CD4-positive, alpha-beta T cell treated with Interleukin-21 for 1 hour (primary cell): ENCODE data around the gene CXCL12.

Experiments used
- DNase-seq: peaks from one replicate; pipeline ENCODE4 v3.0.0-alpha.2; 2020

The CXCL12 gene

DNA sequence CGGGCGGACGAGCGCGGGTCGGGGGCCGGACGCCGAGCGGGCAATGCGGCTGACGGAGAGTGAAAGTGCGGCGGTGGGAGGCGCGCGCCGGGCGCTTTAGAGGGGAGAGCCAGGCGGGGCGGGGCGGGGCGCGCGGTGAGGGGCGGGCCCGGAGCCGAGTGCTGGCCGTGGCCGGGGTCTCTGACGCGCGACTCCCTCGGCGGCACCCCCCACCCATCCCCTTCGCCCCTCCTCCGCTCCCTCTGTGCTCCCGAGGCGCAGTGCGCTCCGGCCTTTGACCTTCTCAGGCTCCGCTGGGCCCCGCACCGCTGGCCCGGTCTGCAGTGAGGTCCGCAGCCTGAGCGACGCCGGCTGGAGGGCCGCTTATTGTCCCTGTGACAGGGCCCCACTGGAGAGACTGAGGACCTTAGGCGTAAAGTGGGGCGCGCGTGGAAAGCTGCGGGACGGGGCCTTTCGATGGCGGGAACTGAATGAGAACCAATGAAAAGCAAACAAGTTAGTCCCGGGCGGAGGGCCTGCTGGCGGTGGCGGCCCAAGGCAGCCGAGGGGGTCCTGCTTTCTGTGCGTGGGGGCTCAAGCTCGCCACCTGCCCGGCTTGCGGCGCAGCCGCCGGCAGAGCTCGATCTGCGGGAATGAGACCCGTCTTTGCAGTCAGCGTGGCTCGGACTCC, at the start of gene CXCL12:
Gene CXCL12 (minus strand): TSS at position 72 of the 670 bp plus-strand sequence. CDS start 92 bp downstream, outside the sequence.
- no peak for DNase-seq

DNA sequence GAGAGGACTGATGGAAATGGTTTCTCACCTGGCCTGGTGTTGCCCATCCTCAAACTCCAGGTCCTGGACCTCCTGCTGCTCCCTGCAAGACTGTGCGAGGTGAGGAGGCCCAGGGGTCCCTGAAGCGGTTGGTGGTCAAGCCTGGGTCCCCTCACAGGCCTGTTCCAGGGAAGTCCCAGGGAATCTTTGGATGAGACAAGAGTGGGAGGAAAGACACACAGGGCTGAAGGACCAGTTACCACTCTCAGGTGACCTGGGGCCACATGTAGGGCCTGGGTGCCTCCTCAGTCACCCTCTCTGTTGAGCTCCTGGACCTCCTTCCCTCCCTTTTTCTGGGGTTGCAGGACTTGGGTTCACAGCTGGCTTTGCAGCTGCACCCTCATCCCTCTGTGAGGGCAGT, 42.6 kb upstream of the CXCL12 start:
- no peak for DNase-seq

DNA sequence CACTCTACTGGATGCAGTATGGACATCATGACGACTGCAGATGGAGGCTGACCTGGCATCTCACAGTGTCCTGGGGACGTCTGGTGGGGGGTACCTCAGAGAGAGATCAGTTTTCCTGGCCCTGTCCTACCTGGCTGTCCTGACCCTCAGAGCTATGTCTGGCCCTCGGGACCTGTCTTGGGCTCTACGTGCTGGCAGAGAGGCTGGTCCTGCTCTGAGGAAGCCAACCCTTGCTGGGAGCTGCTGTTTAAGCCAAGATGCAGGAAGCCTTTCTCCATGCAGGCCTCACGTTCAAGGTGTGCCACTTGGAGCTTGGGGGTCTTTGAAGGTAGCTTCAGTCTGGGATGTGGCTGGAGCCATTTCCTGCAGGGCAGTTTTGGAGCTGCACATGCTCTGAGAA, 42.1 kb upstream of the CXCL12 start:
- DNase-seq = no peak

DNA sequence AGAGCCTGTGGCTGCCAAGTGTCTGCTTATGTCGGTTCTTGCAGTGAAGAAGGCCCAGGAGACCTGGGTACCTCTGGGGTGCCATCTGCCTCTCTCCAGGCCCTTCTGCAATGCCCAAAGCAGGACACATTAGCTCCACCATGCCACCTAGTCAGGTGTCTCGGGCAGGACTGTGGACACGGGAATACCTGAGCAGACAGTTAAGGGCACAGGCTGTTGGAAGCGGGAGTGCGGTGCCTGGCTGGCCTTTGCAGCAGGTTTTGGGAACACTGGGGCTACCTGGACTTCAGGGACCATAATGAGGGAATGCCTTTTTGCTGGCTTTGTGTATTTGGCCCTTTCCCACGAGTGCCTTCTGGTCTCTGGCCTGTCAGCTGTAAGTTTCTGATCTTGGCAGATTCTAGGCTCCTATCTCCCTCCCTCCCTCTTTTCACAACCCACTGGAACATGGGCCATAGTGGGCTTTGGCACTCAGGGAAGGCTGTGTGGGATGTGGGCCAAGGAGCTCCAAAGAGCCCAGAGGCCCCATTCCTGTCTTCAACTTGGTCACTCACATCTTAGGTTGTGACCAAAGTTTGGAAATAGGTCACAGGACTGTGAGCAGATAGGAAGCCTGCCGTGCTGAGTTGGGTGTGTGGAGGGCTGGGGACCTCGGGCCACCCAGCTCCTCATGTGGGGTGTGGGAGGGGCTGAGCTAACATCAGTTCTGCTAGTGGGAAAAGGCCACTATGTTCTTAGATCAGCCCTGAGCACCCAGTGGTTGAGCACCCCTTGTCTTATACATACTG, 41.5 kb upstream of the CXCL12 start:
- no peak for DNase-seq

DNA sequence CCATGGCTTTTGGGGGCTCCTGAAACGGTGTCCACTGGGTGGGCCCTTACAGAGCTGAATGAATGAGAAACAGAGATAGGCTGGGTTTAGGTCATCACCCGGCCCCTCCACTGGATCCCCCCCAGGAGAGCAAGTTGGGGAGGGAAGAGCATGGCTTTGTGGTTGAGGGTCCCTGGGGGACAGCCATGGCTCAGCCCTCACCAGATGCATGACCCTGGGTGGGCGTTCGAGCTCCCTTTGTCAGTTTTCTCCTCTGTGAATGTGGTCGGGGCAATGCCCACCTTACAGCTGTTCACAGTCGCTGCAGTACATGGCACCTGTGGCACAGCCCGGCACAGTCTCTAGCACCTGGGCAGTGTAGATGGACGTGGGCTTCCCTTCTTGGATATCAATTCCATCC, 40.6 kb upstream of the CXCL12 start:
- DNase-seq = no peak

DNA sequence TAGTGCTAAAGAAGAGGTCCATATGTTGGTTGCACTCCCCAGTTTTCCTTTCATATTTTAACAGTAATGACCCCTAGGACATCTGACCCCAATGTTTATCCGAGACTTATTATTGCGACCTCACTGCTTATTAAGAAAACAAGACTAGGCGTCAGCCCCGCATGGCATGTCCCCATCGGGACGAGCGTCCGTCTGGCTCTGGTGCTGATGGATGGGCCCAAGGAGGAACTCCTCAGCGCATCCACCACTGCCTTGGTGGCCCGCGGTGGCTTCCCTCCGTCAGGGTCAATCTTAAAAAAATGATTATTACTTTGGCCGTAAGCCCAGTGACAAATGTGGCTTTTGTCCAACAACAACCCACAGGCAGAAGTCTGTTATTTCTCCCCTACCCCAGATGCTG, 40.1 kb upstream of the CXCL12 start:
- DNase-seq = no peak

DNA sequence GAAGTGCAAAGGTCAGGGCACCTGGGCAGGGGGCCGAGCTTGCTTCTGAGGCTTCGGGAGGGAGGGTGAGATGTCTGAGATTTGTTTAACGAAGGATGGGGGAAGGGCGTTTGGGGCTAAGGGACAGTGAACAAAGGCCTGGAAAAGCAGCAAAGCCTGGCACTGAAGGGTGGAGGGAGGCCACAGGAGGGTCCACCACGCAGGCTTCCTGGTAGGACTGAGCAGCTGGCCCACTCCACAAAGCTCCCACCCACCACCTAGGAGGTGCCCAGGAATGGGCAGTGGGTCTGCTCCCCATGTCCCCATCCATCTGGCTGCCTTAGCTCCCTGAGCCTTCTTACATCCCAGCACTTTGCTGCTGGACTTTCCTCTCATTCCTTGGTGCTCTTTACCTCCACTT, 39.4 kb upstream of the CXCL12 start:
- DNase-seq = no peak

DNA sequence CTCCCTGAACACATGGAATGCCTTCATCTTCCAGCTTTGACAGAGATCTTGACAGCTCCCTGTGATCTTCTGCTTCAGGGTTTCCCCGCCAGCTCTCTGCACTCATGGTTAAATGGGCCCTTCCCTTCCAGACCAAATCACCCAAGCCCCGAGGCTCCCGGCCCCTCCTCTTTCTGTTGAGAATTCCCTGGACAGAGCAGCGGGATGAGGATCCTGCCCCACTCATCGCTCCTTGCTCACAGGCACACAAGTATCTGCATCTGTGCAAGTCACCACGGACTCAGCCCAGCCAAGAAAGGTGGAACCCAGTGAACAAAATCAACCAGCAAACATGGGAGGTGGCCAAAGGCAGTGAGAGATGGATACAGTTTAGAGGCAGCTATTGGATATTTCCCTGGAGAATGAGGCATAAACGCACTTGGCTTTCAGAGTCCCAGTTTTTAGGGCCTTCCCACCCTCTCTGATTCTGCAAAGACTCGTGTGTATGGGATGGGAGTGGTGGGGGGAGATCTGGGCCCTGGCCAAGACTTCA, 37.7 kb upstream of the CXCL12 start:
- DNase-seq = no peak

DNA sequence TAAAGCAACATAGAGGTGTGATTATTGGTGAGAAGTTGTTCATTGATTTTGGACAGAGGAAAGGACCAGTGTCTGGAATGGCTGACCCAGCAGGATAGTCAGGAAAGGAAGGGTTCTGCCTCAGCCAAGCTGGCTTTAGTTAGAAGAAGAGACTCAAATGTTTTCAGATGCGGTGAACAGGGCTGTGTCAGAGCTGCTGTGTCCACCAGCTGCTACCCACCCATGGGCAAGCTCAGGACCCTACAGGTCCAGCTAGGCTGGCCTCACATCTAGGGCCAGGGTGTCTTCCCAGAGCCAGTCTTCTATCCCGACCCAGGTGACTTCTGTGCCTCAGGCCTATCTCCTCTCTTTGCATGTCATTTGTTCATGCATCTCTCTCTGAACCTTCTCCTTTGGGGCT, 37.3 kb upstream of the CXCL12 start:
- DNase-seq = no peak

DNA sequence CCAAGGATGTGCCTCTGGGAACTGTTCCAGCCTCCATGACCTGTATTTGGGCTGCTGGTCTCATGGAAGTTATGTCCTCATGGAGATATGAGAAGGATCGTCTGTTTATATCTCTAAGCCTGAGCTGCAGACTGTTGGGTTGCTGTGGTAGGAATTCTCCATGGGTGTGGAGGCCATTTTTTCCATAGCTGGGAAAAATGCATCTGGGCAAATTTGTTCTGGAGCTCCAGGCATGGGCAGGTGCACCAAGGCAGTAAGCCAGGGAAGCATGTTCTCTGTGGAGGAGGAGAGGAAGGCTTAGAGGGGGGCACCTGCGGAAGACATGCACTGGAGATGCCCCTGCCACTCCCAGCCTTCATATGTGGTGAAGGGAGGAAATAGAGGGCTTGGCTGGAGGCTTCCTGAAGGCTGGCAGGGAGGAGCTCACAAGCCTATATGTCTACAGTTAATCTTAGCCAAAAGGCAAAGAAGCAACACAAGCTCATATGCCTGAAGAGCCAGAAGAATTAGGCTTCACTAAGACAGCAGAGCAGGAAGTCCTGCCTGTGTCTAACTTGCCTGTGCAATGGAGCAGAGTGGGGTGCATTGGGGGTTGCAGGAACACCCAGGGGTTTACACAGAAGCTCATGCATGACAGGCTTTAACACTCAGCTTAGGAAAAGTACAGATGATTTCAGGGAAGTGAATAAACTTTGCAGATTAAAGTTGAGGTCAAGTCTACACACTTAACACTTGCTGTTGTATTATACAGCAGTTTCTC, 35.1 kb upstream of the CXCL12 start:
- DNase-seq = no peak

DNA sequence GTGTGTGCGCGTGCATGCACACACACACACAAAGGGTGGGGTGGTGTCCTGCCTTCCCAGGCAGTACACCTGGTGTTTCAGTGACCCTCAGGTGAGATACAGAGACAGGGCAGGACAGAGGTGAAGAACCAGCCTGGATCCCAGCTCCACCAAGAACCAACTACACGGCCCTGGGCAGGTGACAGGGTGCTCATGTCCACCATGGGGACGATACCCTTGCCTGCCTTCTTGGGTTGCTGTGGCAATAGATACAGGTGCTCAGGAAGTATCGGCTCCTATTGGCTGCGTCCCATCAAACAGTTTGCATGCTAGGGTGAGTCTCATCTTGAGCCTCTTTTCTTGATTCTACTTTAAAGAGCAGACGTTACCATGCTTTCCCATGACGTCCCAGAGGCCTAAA, 33.7 kb upstream of the CXCL12 start:
- DNase-seq = no peak

DNA sequence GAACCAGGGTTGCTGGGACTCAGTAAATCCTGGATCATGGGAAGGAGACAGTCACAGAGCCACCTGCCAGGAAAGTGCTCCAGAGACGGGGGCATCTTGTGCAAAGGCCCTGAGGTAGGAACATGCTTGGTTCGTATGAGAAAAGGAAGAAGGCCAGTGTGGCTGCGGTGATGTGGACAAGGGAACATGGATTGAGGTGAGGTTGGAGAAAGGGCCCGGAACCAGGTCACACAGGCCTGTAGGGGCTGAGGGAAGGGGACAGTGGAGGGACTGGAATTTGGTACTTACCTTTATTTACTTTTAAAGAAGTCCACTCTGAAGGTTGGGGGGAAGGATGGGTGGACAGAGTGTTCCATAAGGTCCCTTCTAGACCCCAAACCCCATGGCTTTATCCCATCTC, 32.9 kb upstream of the CXCL12 start:
- DNase-seq = no peak

DNA sequence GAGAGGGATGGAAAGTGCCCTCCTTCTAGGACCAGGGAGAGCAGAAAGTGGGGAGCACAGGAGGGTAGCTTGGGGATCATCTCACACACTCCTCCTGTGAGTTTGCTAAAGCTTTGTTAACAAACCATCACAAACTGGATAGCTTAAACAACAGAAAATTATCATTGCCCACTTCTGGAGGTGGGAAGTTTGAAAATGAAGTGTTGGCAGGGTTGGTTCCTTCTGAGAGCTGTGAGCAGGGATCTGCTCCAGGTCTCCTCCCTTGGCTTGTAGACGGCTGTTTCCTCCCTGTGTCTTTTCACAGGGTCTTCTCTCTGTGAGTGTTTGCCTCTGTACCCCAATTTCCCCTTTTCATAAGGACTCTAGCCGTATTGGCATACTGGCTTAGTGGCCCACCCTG, 32.0 kb upstream of the CXCL12 start:
- DNase-seq = no peak

DNA sequence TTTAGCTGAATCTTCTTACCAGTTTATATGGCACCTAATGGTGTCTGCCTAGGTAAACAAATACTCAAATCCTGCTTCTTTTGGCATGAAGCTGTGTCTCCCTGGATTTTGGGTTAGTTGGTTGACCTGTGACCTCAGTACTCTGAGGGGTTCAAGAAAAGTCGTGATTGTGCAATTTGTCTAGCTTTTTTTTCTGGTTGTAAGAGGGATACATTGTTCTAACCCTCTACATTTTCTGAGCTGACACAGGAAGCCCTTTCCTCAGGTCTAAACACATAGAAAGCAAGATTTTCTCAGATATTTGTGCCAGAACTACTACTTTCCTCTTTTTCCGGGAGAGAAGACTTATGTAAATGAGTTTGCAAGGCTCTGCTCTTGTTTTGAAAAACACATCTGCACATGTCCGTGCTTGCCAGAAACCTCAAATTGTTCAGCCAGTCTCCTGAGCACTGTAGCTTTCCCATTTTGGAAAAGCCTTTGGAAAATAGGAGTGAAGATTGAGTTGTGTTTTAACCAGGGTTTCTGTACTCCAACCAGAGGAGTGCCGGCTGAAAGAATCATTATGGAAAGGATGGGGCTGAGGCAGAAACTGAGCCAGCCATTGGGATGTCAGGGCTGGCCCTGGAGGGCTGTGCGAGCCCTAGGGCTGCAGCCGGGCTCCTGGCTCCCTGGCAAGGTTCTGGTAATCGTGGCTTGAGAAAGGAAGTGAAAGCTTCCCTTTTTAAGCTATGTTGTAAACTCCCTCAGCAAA, 31.3 kb upstream of the CXCL12 start:
- DNase-seq = no peak

DNA sequence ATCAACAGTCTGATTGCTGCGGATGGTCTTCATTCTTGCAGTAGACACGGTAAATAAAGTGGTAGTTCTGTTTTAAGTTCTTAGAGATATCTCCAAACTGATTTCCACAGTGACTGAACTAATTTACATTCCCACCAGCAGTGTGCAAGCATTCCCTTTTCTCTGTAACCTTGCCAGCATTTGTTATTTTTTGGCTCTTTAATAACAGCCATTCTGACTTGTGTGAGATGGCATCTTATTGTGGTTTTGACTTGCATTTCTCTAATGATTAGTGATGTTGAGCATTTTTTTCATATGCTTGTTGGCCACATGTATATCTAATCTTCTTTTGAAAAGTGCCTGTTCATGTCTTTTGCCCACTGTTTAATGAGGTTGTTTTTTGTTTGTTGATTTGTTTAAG, 30.2 kb upstream of the CXCL12 start:
- no peak for DNase-seq

DNA sequence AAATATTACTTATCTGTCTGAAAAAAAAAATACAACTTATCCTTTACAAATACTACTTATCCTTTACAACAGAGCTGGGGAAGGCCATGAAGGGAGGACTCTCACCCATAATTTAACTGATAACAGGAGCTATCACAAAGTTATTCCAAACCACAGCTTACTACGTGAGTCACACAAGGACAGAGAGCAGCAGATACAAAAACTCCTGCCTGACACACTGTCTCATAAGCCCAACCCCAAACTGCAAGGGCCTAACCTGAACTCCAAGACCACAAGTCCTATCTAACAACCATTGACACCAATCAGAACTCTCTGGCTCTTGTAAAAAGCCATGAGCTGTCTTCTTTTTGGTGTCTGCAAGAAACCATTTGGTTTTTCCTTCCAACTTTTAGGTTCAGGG, 28.5 kb upstream of the CXCL12 start:
- no peak for DNase-seq

DNA sequence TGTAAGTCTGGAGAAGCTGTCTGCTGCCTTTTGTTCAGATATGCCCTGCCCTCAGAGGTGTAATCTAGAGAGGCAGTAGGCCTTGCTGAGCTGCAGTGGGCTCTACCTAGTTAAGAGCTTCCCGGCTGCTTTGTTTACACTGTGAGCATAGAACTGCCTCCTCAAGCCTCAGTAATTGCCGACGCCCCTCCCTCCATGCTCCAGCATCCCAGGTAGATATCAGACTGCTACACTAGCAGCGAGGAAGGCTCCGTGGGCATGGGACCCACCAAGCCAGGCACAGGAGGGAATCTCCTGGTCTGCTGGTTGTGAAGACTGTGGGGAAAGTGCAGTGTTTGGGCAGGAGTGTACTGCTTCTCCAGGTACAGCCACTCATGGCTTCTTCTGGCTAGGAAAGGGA, 26.4 kb upstream of the CXCL12 start:
- no peak for DNase-seq

DNA sequence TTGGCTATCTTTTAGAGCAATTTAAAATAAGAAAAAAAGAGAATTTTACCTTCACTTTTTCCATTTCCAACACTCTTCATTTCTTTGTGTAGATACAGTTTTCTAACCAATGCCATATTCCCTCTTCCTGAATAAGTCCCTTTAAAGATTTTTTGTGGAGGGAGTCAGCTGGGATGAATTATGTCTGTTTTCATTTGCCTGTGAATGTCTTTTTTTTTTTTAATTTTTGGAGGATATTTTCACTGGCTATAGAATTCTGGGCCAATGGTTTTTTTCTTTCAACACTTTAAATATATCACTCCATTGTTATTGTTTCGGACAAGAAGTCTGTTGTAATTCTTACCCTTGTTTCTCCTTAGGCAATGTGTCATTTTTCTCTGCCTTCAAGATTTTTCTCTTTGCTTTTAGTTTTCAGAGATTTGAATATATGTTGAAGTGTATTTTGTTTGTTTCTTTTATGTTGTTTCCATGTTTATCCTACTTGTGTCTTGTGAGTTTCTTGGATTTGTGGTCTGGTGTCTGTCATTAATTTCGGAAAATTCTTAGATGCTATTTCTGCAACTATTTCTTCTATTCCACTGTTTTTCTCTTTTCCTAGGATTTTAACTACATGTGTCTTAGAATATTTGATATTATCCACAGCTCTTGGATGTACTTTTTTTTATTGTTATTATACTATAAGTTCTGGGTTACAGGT, 20.0 kb upstream of the CXCL12 start:
- no peak for DNase-seq

DNA sequence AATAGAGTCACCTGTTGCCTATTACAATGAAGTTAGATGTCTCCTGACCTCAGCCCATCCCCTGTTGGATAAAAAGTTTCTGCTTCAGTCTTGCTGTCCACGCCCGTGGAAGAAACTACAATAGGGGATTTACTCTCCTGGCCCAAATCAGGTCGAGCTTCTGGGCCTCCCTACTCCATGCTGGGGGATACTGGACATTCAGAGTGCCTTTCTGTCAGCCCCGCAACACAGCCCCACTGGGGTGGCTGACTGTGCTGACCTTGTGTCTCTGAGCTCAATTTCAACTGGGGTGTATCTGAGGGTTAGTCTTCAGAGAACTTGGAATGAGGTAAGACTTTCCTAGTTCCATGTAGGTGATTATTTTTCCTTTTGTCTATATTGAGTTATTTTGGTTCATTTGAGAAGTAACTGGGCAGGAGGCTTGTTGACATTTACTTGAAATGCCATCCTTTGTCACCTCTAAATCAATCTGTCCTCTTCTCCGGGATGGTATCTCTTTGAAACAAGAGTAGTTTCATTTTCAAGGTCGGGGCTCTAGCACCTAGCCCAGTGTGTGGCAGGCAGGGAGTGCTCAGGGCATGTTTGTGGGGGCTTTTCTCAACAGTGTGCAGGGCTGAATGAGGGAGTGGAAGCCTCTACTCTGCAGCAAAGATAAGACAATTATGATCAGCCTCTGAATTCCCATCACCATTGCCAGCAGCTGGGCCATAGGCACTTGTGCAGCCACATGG, 17.7 kb upstream of the CXCL12 start:
- DNase-seq = no peak

DNA sequence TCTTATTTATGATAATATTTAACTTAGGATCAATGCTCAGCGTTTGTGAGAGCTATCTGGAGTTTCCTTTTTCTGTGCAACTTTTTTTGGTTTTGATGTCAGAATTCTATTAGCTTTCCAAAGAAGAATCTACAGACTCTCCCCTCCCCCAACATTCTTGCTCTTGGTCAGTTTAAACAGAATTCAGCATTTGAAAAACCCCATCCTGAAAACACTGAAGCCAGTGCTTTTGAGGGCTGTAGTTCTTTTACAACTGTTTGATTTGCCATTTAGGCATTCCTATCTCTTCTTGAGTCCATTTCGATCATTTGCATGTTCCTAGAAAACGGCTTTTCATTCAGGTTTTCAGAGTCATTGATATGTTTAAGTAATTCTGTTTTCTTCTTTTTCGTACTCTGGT, 15.6 kb upstream of the CXCL12 start:
- no peak for DNase-seq

DNA sequence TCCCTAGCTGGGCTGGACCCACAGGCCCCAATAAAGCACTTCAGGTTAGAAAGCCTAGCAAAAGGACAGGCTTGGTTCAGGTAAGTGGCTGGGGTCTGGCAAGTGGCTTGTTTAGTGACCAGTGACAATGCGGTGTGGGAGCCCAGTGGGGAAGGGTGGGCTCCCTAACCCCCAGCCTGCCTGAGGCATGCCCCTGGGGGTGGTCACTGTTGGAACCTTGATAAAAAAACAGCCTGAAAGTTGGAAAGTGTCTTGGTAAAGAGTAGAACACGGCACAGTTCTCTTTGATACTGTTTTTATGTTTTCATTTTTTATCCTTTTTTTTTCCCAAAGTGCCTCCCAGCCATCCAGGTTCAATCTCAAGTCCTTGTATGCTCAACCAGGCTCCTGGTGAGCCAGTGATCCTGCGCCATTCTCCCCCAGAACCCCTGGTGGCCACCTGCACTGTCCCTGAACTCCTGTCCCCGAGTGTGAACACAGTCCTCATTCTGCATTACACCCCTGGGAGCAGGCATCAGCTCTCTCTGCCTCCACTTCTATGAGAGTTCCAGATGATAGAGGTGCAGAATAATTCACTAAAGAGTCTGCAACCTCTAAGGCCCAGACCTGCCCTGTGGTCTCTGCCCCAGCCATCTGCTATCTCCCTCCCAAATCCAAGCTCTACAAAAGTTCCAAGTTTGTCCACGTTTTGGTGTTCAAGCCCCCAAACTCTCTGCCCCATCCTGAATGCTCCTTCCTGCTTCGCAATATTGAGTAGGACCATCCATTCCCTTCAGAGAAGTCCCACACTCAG, 15.0 kb upstream of the CXCL12 start:
- no peak for DNase-seq
